K562 (cell line): Measurements from ENCODE around the gene MFSD2B. TPM values are rescaled to one million over a fixed set of nuclear protein-coding genes. Genes with fewer than 3 reads are reported as not detected.

Source experiments
- ARNT ChIP-seq, 2 experiments: fragments of 450-650 bp; IDR thresholded peaks; 2 replicates each; pipeline ENCODE4 v1.6.1; 2016; ENCODE audit warnings: mild to moderate bottlenecking in 1 of 2
- BRD4 ChIP-seq: fragments of 200-600 bp; sonication (generic); IDR thresholded peaks from 2 replicates; pipeline ENCODE4 v1.6.1; 2017; ENCODE audit warnings: inconsistent platforms
- EGR1 ChIP-seq: fragments of 450-650 bp; conservative IDR thresholded peaks from 2 replicates; pipeline ENCODE4 v1.6.1; 2017; ENCODE audit warnings: mild to moderate bottlenecking
- GMEB1 ChIP-seq: fragments of 250-450 bp; sonication (Bioruptor Pico); IDR thresholded peaks from 2 replicates; pipeline ENCODE4 v1.4.0; 2020; ENCODE audit warnings: mild to moderate bottlenecking
- LEF1 ChIP-seq: fragments of 450-650 bp; IDR thresholded peaks from 2 replicates; pipeline ENCODE4 v1.6.1; 2016; ENCODE audit warnings: mild to moderate bottlenecking
- MAFG ChIP-seq: fragments of 450-650 bp; conservative IDR thresholded peaks from 2 replicates; pipeline ENCODE4 v1.6.1; 2016; ENCODE audit warnings: missing genetic modification characterization, missing compliant biosample characterization
- NFRKB ChIP-seq: fragments of 450-650 bp; IDR thresholded peaks from 2 replicates; pipeline ENCODE4 v1.6.1; 2016; ENCODE audit warnings: low read depth
- NR2C1 ChIP-seq, 2 experiments: fragments of 450-650 bp; IDR thresholded peaks; 2 replicates each; pipeline ENCODE4 v1.6.1; 2017; ENCODE audit warnings: mild to moderate bottlenecking in 2 of 2, antibody characterized with exemption in 1 of 2, inconsistent platforms in 1 of 2, missing compliant biosample characterization in 1 of 2, missing genetic modification characterization in 1 of 2
- POLR2A ChIP-seq: fragments of 450-650 bp; conservative IDR thresholded peaks from 2 replicates; pipeline ENCODE4 v1.6.1; 2016
- POU5F1 ChIP-seq: fragments of 150-350 bp; IDR thresholded peaks from 2 replicates; pipeline ENCODE4 v1.6.1; 2014; ENCODE audit warnings: borderline replicate concordance, low read length, low read depth, mild to moderate bottlenecking; ENCODE audit not compliant: partially characterized antibody
- PRDM10 ChIP-seq: fragments of 450-650 bp; IDR thresholded peaks from 2 replicates; pipeline ENCODE4 v1.6.1; 2018; ENCODE audit not compliant: partially characterized antibody
- STAT5A ChIP-seq: IDR thresholded peaks from 2 replicates; pipeline ENCODE4 v1.6.1; 2012; ENCODE audit warnings: low read length, inconsistent platforms, borderline replicate concordance
- ZNF121 ChIP-seq: sonication (generic); formaldehyde crosslinking; conservative IDR thresholded peaks from 2 replicates; pipeline ENCODE4 v1.8.0; 2022; ENCODE audit warnings: missing genetic modification reagents
- ZNF347 ChIP-seq: fragments of 450-650 bp; formaldehyde crosslinking; IDR thresholded peaks from 2 replicates; pipeline ENCODE4 v1.4.0; 2020; ENCODE audit warnings: low read depth, mild to moderate bottlenecking, moderate library complexity
- ZNF41 ChIP-seq: fragments of 250-450 bp; sonication (Bioruptor Pico); conservative IDR thresholded peaks from 2 replicates; pipeline ENCODE4 v1.4.0; 2020; ENCODE audit warnings: mild to moderate bottlenecking
- ZNF639 ChIP-seq, 2 experiments: fragments of 200-800 bp in 1 of 2; sonication (Bioruptor generic) in 1 of 2; sonication (generic) in 1 of 2; formaldehyde crosslinking in 1 of 2; IDR thresholded peaks in 1 of 2; conservative IDR thresholded peaks in 1 of 2; 2 replicates each; pipeline versions ENCODE4 v1.5.0 to v1.6.1; 2016 to 2020; ENCODE audit warnings: missing compliant biosample characterization in 1 of 2, missing genetic modification characterization in 1 of 2, missing genetic modification reagents in 1 of 2
- ZNF780A ChIP-seq: fragments of 250-450 bp; sonication (Bioruptor Pico); IDR thresholded peaks from 2 replicates; pipeline ENCODE4 v1.5.0; 2021; ENCODE audit warnings: mild to moderate bottlenecking
- polyA plus RNA-seq, 8 experiments: library from polyadenylated mRNA; depleted of rRNA in 4 of 8; stranded (reverse) in 5 of 8; unstranded in 3 of 8; fragments of >200 nt; fragmentation: Nextera tagmentation in 2 of 8; fragmentation: Illumina TruSeq in 1 of 8; extraction: Ambion mirVana in 2 of 8; extraction: Trizol in 1 of 8; gene quantifications; 2 replicates each; pipeline versions ENCODE4 v1.2.1 to v1.2.3, GENCODE V29; 2011 to 2014; ENCODE audit warnings: inconsistent platforms in 1 of 8, missing spikeins in 1 of 8
- total RNA-seq, 7 experiments: library from RNA; depleted of rRNA in 6 of 7; stranded (reverse); fragments of >200 nt in 6 of 7; fragmentation: Illumina TruSeq in 2 of 7; extraction: Trizol in 2 of 7; gene quantifications; 2 replicates each; pipeline versions ENCODE4 v1.2.1 to v1.2.3, GENCODE V29; 2011 to 2021; ENCODE audit warnings: low replicate concordance in 1 of 7

MFSD2B gene
- total and polyA plus RNA-seq, 9 of the 15 experiments (the other 6 are each of a cell fraction or from before 2014, with no cell fraction given): 2.6 to 10.9 (median 6.8) TPM

DNA sequence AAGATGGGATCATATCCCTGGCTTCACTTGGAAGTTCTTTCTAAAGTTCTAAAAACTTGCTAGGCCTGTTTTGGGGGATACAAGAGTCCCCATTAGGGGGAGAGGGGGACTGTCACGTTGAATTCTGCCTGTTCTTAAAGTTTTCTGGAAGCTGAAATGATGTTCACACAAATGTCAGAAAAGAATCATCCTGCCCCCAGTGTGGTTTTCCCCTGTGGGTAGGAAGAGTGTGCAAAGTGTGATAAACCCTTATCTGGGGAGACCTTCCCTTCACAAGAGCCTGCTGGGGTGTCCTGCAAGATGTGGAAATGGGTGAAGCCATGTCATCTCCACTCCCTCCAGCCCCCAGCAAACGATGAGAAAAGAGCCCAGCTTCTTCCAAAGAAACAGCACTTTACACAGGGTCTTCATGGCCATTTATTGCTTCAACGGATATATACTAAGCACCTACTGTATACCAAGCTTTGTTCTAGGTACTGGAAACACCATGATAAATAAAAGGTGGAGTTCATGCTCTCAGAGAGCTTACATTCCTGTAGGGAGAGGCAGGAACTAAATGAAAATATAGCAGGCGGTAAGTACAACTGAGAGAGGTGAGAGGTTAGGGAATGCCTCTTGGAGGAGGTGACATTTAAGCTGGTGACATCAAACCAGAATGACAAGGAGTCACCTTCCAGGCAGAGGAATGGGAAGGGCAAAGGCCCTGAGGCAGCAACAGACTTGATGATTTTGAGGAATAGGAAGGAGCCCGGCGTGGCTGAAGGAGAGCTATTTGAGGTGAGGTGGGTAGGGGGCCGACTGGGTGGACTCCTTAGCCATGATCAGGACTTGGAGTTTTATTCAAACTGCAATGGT lies 1.6 kb downstream of the MFSD2B start (continued):
- peak; percentile 77 for TF ChIP-seq PRDM10
- no peak for TF ChIP-seq ZNF780A
- peak; percentile 97 for TF ChIP-seq STAT5A
- TF ChIP-seq GMEB1: peak; percentile 24; the same call in 1 of the 2 replicates
- peak; percentile 98 for TF ChIP-seq LEF1
- TF ChIP-seq ZNF121 (CRISPR knock-in tag): no peak
- no peak for TF ChIP-seq ZNF347 (CRISPR knock-in tag)
- TF ChIP-seq NR2C1 (IDR thresholded peaks at IDR 0.05): peak; percentile 73; the same call in 1 of the 2 replicates
- peak; percentile 59 for TF ChIP-seq NR2C1 (tag; IDR thresholded peaks at IDR 0.05)
- peak; percentile 83 for TF ChIP-seq EGR1
- TF ChIP-seq ZNF639 (CRISPR knock-in tag; conservative IDR thresholded peaks at IDR 0.05 in 1 of 2, IDR thresholded peaks at IDR 0.05 in 1 of 2): peak in 1 of 2 experiments; percentile 90; a peak in 2 of 4 replicates
- TF ChIP-seq POU5F1: no peak
- TF ChIP-seq ZNF41: no peak; the same call in 1 of the 2 replicates
- peak; percentile 66 for TF ChIP-seq NFRKB
- TF ChIP-seq BRD4: no peak
- peak; percentile 62 for TF ChIP-seq POLR2A
- TF ChIP-seq MAFG (tag): peak; percentile 28; the same call in 1 of the 2 replicates
- peak; percentile 65 to 90; a peak in 3 of 4 replicates for TF ChIP-seq ARNT (IDR thresholded peaks at IDR 0.05)
